Activated CD8-positive, alpha-beta T cell treated with anti-CD3 and anti-CD28 coated beads for 36 hours (primary cell): Measurements from ENCODE around the gene KCNMA1. TPM values are rescaled to one million over a fixed set of nuclear protein-coding genes. Genes with fewer than 3 reads are reported as not detected.
A peak's percentile ranks its signal among the peaks of the same experiment; 100 is the strongest.

Experiments
- ATAC-seq: fragments of 200-7000 bp; cut with Tn5 transposase; one replicate; pipeline ENCODE4 v1.10.0; 2021; ENCODE audit warnings: mild to moderate bottlenecking, moderate library complexity
- CTCF ChIA-PET: fragments of 350-600 bp; sonication (Branson Sonifier 250); formaldehyde crosslinking; loops from one replicate; lab custom pipeline; 2021; ENCODE audit warnings: antibody characterized with exemption; lab: Charles Lee
- POLR2A ChIA-PET: fragments of 350-600 bp; sonication (Branson Sonifier 250); formaldehyde crosslinking; loops from one replicate; lab custom pipeline; 2021; ENCODE audit warnings: antibody characterized with exemption; lab: Charles Lee
- DNase-seq: peaks from one replicate; pipeline ENCODE4 v3.0.0-alpha.2; 2020
- H3K27ac Mint-ChIP-seq: one replicate; pipeline ENCODE4 v1.8.0; 2021; ENCODE audit warnings: mild to moderate bottlenecking, mixed read lengths
- H3K27me3 Mint-ChIP-seq: one replicate; pipeline ENCODE4 v1.8.0; 2021; ENCODE audit warnings: mixed read lengths
- H3K36me3 Mint-ChIP-seq: one replicate; pipeline ENCODE4 v1.8.0; 2021; ENCODE audit warnings: low read depth, mixed read lengths
- H3K4me1 Mint-ChIP-seq: one replicate; pipeline ENCODE4 v1.8.0; 2021; ENCODE audit warnings: low read depth, mixed read lengths
- H3K4me3 Mint-ChIP-seq: one replicate; pipeline ENCODE4 v1.8.0; 2021; ENCODE audit warnings: mild to moderate bottlenecking, moderate library complexity, mixed read lengths
- H3K9me3 Mint-ChIP-seq: one replicate; pipeline ENCODE4 v1.8.0; 2021; ENCODE audit warnings: mixed read lengths
- CTCF ChIP-seq: fragments of 200-600 bp; IDR thresholded peaks from one replicate; pipeline ENCODE4 v1.8.0; 2022; ENCODE audit warnings: antibody characterized with exemption, mild to moderate bottlenecking
- intact Hi-C: fragments of 100-400 bp; cut with micrococcal nuclease; formaldehyde crosslinking; loops from one replicate; pipeline ENCODE4 v1.10.0; 2022
- total RNA-seq, 2 experiments: library from RNA; stranded (reverse); gene quantifications; one replicate each; pipeline ENCODE4 v1.2.3, GENCODE V29; 2021

The KCNMA1 gene
- total RNA-seq, 2 experiments from 2014 or later: 0.18 TPM; not detected in 1

- POLR2A ChIA-PET: no interaction called here
- H3K27me3 Mint-ChIP-seq: peaks cover 18% of the 10 kb centered on the region
- H3K36me3 Mint-ChIP-seq: no peaks in the 10 kb centered on the region
- ATAC-seq (peak; percentile 71), DNase-seq (peak; percentile 31)
- H3K4me1 Mint-ChIP-seq: peaks cover 21% of the 10 kb centered on the region
- no peak overlapping the region for H3K4me3 Mint-ChIP-seq
- peak overlapping the region; percentile 34 for H3K27ac Mint-ChIP-seq
- intact Hi-C loops: no loop called here
- CTCF ChIA-PET: no interaction called here
- no peak for TF ChIP-seq CTCF
- H3K9me3 Mint-ChIP-seq: no peaks in the 10 kb centered on the region
These were observed 136.3 kb downstream of the KCNMA1 start for GRCh38 chr10:77501152-77501845.

DNA sequence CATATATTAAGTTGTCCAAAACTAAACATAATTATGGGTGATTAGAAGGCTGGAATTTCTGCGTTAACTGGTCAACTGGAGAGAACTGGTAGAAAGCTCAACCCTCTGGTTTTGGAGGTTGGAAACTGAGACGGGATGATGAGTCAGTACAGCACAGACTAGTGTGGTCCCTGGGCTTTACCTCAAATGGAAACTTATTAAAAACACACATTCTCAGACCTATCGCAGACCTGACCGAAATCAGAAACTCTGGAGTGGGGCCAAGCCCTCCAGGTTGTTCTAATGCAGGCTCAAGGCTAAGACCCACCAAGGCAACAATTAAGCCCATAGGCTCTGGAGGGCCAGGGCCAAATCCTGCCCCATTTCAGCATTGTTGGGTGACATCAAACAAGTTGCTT is 136.9 kb downstream of the KCNMA1 start:
- no peaks in the 10 kb centered on the region for H3K9me3 Mint-ChIP-seq
- no peak overlapping the region for H3K4me3 Mint-ChIP-seq
- H3K27ac Mint-ChIP-seq: peak overlapping the region; percentile 26
- H3K4me1 Mint-ChIP-seq: peaks cover 21% of the 10 kb centered on the region
- POLR2A ChIA-PET: no interaction called here
- no peaks in the 10 kb centered on the region for H3K36me3 Mint-ChIP-seq
- intact Hi-C loops: no loop called here
- peak; percentile 51 for DNase-seq
- H3K27me3 Mint-ChIP-seq: peaks cover 16% of the 10 kb centered on the region
- TF ChIP-seq CTCF: no peak
- CTCF ChIA-PET: no interaction called here
- ATAC-seq: peak; percentile 66

DNA sequence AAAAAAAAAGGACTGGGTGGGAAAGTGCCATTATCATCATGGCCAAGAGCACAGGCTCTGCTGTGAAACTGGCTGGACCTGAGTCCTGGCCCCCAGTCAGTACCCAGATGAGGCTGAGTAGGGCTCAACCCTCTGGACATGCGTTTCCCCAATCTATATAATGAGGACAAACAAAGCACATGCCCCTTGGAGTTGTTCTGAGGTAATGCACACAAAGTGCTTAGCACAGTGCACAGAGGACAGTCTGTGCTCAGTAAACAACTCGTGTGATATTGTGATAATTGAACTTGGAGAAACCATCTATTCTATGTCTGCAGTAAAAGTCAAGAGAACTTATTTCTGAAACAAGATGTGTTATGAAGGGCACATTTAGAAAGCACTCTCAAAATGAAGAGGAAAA is 138.8 kb downstream of the KCNMA1 start:
- H3K36me3 Mint-ChIP-seq: no peaks in the 10 kb centered on the region
- peaks cover 18% of the 10 kb centered on the region for H3K4me1 Mint-ChIP-seq
- no peak overlapping the region for H3K27ac Mint-ChIP-seq
- no peaks in the 10 kb centered on the region for H3K9me3 Mint-ChIP-seq
- no peak for ATAC-seq
- TF ChIP-seq CTCF: no peak
- ChIA-PET CTCF (no interaction called here), POLR2A (no interaction called here)
- intact Hi-C loops: no loop called here
- no peak overlapping the region for H3K4me3 Mint-ChIP-seq
- peaks cover 12% of the 10 kb centered on the region for H3K27me3 Mint-ChIP-seq
- DNase-seq: no peak

GRCh38 chr10:77498210-77498609 is 139.4 kb downstream of the KCNMA1 start:
- no peak for ATAC-seq
- Mint-ChIP-seq H3K9me3 (no peaks in the 10 kb centered on the region), H3K27me3 (peaks cover 12% of the 10 kb centered on the region), H3K27ac (no peak overlapping the region), H3K4me3 (no peak overlapping the region), H3K36me3 (no peaks in the 10 kb centered on the region), H3K4me1 (peaks cover 18% of the 10 kb centered on the region)
- intact Hi-C loops: no loop called here
- CTCF ChIA-PET: no interaction called here
- no peak for DNase-seq
- POLR2A ChIA-PET: no interaction called here
- no peak for TF ChIP-seq CTCF

- no peaks in the 10 kb centered on the region for H3K9me3 Mint-ChIP-seq
- no peak for DNase-seq
These were observed 139.9 kb downstream of the KCNMA1 start for GRCh38 chr10:77497748-77498147.

More at GRCh38 chr10:77497748-77498147, 139.9 kb downstream of the KCNMA1 start:
- intact Hi-C loops: no loop called here
- peaks cover 18% of the 10 kb centered on the region for H3K4me1 Mint-ChIP-seq
- H3K4me3 Mint-ChIP-seq: no peak overlapping the region
- no peak for ATAC-seq
- H3K27me3 Mint-ChIP-seq: peaks cover 11% of the 10 kb centered on the region
- ChIA-PET POLR2A (no interaction called here), CTCF (no interaction called here)
- no peaks in the 10 kb centered on the region for H3K36me3 Mint-ChIP-seq
- H3K27ac Mint-ChIP-seq: no peak overlapping the region
- TF ChIP-seq CTCF: no peak
